Smooth muscle cell (in vitro differentiated cells): ENCODE measurements around the gene HS3ST6. TPM values are rescaled to one million over a fixed set of nuclear protein-coding genes. Genes with fewer than 3 reads are reported as not detected.
A peak's percentile ranks its signal among the peaks of the same experiment; 100 is the strongest.
"Not testable (repeated sequence)": the region's sequence is repeated elsewhere in the genome, so short reads cannot be mapped to it uniquely, and the experiment has no call there.

ENCODE experiments used
- DNase-seq: peaks from one replicate; lab custom pipeline; 2025; ENCODE audit not compliant: unreplicated experiment; lab: John Stamatoyannopoulos, UW
- H2AFZ ChIP-seq: fragments of 200-600 bp; sonication (generic); 2 replicates; pipeline ENCODE4 v1.6.0; 2016; ENCODE audit warnings: antibody characterized with exemption, low read depth, mild to moderate bottlenecking
- H3F3A ChIP-seq: fragments of 200-600 bp; sonication (generic); 2 replicates; pipeline ENCODE4 v1.6.0; 2017; ENCODE audit warnings: antibody characterized with exemption, low read depth
- H3K27ac ChIP-seq: fragments of 200-600 bp; sonication (generic); 2 replicates; pipeline ENCODE4 v1.5.1; 2016; ENCODE audit warnings: low read depth, mild to moderate bottlenecking
- H3K27me3 ChIP-seq: fragments of 200-600 bp; sonication (generic); 2 replicates; pipeline ENCODE4 v1.6.1; 2016; ENCODE audit warnings: low read depth, mild to moderate bottlenecking
- H3K36me3 ChIP-seq: fragments of 200-600 bp; sonication (generic); 2 replicates; pipeline ENCODE4 v1.5.1; 2016; ENCODE audit warnings: low read depth
- H3K4me1 ChIP-seq: fragments of 200-600 bp; sonication (generic); 2 replicates; pipeline ENCODE4 v1.5.1; 2016; ENCODE audit warnings: low read depth
- H3K4me2 ChIP-seq: fragments of 200-600 bp; sonication (generic); 2 replicates; pipeline ENCODE4 v1.6.0; 2016; ENCODE audit warnings: mild to moderate bottlenecking
- H3K4me3 ChIP-seq: fragments of 200-600 bp; sonication (generic); 2 replicates; pipeline ENCODE4 v1.5.1; 2016; ENCODE audit warnings: mild to moderate bottlenecking
- H3K79me2 ChIP-seq: fragments of 200-600 bp; sonication (generic); 2 replicates; pipeline ENCODE4 v1.6.0; 2016; ENCODE audit warnings: low read depth, mild to moderate bottlenecking
- H3K9ac ChIP-seq: fragments of 200-600 bp; sonication (generic); 2 replicates; pipeline ENCODE4 v1.6.0; 2016; ENCODE audit warnings: low read depth
- H3K9me3 ChIP-seq: fragments of 200-600 bp; sonication (generic); replicated peaks from 2 replicates; pipeline ENCODE4 v1.5.1; 2016; ENCODE audit warnings: low read depth
- H4K20me1 ChIP-seq: fragments of 200-600 bp; sonication (generic); 2 replicates; pipeline ENCODE4 v1.6.0; 2016; ENCODE audit warnings: low read depth
- WGBS: methylation state at CpG from one replicate; pipeline ENCODE4 v1.1.7; 2016; ENCODE audit warnings: low lambda C conversion rate; 5-methylcytosine and 5-hydroxymethylcytosine counted together
- polyA plus RNA-seq: library from polyadenylated mRNA; unstranded; fragments of >200 nt; fragmentation: Nextera tagmentation; extraction: Ambion mirVana; gene quantifications from 2 replicates; pipeline ENCODE4 v1.2.1, GENCODE V29; 2016
- total RNA-seq: library from RNA; depleted of rRNA; stranded (reverse); fragments of >200 nt; gene quantifications from 2 replicates; pipeline ENCODE4 v1.2.3, GENCODE V29; 2014
- TF ChIP-seq, protein P1 (sequence below): fragments of 200-600 bp; sonication (generic); IDR thresholded peaks from 2 replicates; pipeline ENCODE4 v1.5.1; 2017; ENCODE audit warnings: borderline replicate concordance, mild to moderate bottlenecking, antibody characterized with exemption; ENCODE audit not compliant: insufficient read depth, poor library complexity, severe bottlenecking

HS3ST6 gene
- total and polyA plus RNA-seq, 2 experiments from 2014 or later = not detected

DNA sequence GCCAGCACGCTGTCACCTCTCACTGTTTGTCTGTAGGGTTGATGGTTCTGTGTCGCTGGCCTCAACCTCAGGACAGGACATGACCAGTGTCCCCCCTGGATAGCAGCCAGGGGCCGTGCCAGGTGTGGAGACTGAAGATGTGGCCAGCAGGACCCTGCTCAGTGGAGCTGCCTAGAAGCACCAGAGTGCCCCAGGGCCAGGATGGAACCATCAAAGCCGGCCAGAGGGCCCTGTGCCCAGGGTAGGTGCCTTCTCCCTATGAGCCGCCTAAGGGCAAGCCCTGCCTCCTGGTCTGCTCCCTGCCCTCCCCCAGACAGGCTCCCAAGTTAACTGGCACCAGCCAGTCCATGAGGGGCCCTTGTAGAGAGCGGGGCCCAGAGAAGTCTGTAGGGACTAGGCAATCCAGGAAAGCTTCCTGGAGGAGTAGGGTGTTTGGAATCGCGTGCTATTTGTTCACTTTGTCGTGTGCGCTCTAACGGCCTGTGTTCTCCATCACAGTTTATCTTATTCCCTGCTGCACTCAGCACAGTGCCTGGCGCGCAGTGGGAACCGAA lies 40.6 kb upstream of the HS3ST6 start:
- WGBS = 63% methylated on average over 14 of the region's 14 CpGs
- H3K36me3 ChIP-seq = no peaks in the 10 kb centered on the region
- peak overlapping the region; percentile 86 for H3K4me3 ChIP-seq
- H2AFZ ChIP-seq = peak overlapping the region; percentile 67
- H3K9ac ChIP-seq = no peak overlapping the region
- TF ChIP-seq, protein P1, sequence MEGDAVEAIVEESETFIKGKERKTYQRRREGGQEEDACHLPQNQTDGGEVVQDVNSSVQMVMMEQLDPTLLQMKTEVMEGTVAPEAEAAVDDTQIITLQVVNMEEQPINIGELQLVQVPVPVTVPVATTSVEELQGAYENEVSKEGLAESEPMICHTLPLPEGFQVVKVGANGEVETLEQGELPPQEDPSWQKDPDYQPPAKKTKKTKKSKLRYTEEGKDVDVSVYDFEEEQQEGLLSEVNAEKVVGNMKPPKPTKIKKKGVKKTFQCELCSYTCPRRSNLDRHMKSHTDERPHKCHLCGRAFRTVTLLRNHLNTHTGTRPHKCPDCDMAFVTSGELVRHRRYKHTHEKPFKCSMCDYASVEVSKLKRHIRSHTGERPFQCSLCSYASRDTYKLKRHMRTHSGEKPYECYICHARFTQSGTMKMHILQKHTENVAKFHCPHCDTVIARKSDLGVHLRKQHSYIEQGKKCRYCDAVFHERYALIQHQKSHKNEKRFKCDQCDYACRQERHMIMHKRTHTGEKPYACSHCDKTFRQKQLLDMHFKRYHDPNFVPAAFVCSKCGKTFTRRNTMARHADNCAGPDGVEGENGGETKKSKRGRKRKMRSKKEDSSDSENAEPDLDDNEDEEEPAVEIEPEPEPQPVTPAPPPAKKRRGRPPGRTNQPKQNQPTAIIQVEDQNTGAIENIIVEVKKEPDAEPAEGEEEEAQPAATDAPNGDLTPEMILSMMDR = no peak
- H3F3A ChIP-seq = peaks cover 30% of the 10 kb centered on the region
- peaks cover 25% of the 10 kb centered on the region for H3K79me2 ChIP-seq
- peaks cover 16% of the 10 kb centered on the region for H3K4me1 ChIP-seq
- H3K9me3 ChIP-seq = no peaks in the 10 kb centered on the region
- H3K27ac ChIP-seq = no peak overlapping the region
- H4K20me1 ChIP-seq = peaks cover 30% of the 10 kb centered on the region
- peak overlapping the region; percentile 99 for H3K4me2 ChIP-seq
- H3K27me3 ChIP-seq = no peaks in the 10 kb centered on the region
- DNase-seq = no peak

DNA sequence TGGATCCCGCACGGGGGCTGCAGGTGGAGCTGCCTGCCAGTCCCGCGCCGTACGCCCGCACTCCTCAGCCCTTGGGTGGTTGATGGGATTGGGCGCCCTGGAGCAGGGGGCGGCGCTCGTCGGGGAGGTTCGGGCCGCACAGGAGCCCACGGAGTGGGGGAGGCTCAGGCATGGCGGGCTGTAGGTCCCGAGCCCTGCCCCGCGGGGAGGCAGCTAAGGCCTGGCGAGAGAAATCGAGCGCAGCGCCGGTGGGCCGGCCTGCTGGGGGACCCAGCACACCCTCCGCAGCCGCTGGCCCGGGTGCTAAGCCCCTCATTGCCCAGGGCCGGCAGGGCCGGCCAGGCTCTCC lies 39.9 kb upstream of the HS3ST6 start:
- not testable (repeated sequence) for DNase-seq, H3K9me3 ChIP-seq

DNA sequence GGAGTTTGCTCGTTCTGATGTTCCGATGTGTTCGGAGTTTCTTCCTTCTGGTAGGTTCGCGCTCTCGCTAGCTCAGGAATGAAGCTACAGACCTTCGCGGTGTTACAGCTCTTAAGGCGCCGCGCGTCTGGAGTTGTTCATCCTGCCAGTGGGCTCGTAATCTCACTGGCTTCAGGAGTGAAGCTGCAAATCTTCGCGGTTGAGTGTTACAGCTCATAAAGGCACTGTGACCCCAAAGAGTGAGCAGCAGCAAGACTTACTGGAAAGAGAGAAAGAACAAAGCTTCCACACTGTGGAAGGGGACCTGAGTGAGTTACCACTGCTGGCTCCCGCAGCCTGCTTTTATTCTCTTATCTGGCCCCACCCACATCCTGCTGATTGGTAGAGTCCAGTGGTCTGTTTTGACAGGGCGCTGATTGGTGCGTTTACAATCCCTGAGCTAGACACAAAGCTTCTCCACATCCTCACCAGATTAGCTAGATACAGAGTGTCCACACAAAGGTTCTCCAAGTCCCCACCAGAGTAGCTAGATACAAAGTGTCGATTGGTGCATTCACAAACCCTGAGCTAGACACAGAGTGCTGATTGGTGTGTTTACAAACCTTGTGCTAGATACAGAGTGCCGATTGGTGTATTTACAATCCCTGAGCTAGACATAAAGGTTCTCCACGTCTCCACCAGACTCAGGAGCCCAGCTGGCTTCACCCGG lies 39.4 kb upstream of the HS3ST6 start:
- not testable (repeated sequence) for H3K4me2 ChIP-seq, H3K9ac ChIP-seq, H3K36me3 ChIP-seq, H3K27ac ChIP-seq, H3K27me3 ChIP-seq, DNase-seq, H3K9me3 ChIP-seq, H3K4me1 ChIP-seq, H2AFZ ChIP-seq, H3K4me3 ChIP-seq
- Histone ChIP-seq H3K79me2 (peaks cover 13% of the 10 kb centered on the region), H4K20me1 (peaks cover 18% of the 10 kb centered on the region), H3F3A (peaks cover 19% of the 10 kb centered on the region)
- 95% methylated on average over 21 of the region's 22 CpGs for WGBS

More for the DNA sequence above, 39.9 kb upstream of the HS3ST6 start:
- H3K4me1 ChIP-seq, H3K4me3 ChIP-seq, H3K9ac ChIP-seq, H3K4me2 ChIP-seq, H3K36me3 ChIP-seq, H3K27ac ChIP-seq, H2AFZ ChIP-seq, H3K27me3 ChIP-seq: not testable (repeated sequence)
- H3F3A ChIP-seq = peaks cover 24% of the 10 kb centered on the region
- H4K20me1 ChIP-seq = peaks cover 23% of the 10 kb centered on the region
- H3K79me2 ChIP-seq = peaks cover 18% of the 10 kb centered on the region
- 96% methylated on average over 20 of the region's 30 CpGs for WGBS

DNA sequence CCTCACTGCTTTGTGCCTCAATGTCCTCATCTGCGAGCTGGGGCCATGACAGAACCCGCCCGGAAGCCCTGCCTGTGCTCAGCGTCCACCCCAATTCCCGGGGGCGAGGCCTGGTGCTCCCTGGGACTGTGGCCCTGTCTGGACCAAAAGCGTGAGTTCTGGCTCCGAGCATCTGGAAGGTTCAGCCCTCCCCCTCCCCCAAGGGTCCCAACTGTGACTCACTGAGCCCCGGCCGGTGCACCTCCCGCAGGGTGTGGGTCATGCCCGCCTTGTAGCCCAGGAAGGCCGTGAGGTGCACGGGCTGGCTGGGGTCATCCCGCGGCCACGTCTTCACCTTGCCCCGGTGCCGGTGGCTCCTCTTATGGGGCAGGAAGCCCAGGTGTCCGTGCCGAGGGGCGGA lies 35.5 kb upstream of the HS3ST6 start:
- no peaks in the 10 kb centered on the region for H3K79me2 ChIP-seq
- DNase-seq = no peak
- H2AFZ ChIP-seq = no peak overlapping the region
- H3K4me2 ChIP-seq = no peak overlapping the region
- H3K4me3 ChIP-seq = no peak overlapping the region
- no peak overlapping the region for H3K27ac ChIP-seq
- TF ChIP-seq, protein P1 = no peak
- no peaks in the 10 kb centered on the region for H3K4me1 ChIP-seq
- no peaks in the 10 kb centered on the region for H4K20me1 ChIP-seq
- no peaks in the 10 kb centered on the region for H3K27me3 ChIP-seq
- WGBS = 97% methylated on average over 22 of the region's 22 CpGs
- no peaks in the 10 kb centered on the region for H3K36me3 ChIP-seq
- no peaks in the 10 kb centered on the region for H3F3A ChIP-seq
- H3K9me3 ChIP-seq = no peaks in the 10 kb centered on the region
- no peak overlapping the region for H3K9ac ChIP-seq
